GM12878 (cell line): ENCODE results near the gene BICDL2.

Source experiments
- EZH2 ChIP-seq: IDR thresholded peaks from 2 replicates; pipeline ENCODE4 v1.6.1; 2012; ENCODE audit warnings: low read depth, mild to moderate bottlenecking, control low read depth, inconsistent platforms, low read length, borderline replicate concordance; ENCODE audit not compliant: control insufficient read depth
- HDAC2 ChIP-seq: fragments of 200-600 bp; sonication (generic); IDR thresholded peaks from 2 replicates; pipeline ENCODE4 v1.6.1; 2017
- NBN ChIP-seq: fragments of 450-650 bp; IDR thresholded peaks from 2 replicates; pipeline ENCODE4 v1.6.1; 2016
- SUZ12 ChIP-seq: fragments of 200-600 bp; sonication (generic); IDR thresholded peaks from one replicate; pipeline ENCODE4 v1.6.1; 2018; ENCODE audit warnings: antibody characterized with exemption, mild to moderate bottlenecking; ENCODE audit not compliant: unreplicated experiment
- TCF7 ChIP-seq: IDR thresholded peaks from 2 replicates; pipeline ENCODE4 v1.6.1; 2014; ENCODE audit warnings: antibody characterized with exemption, borderline replicate concordance
- TF ChIP-seq, protein P1 (sequence below), 3 experiments: IDR thresholded peaks in 2 of 3; conservative IDR thresholded peaks in 1 of 3; 2 replicates each; pipeline ENCODE4 v1.5.1; 2011; ENCODE audit warnings: low read depth in 3 of 3, low read length in 3 of 3, mild to moderate bottlenecking in 3 of 3, control low read depth in 2 of 3, moderate library complexity in 2 of 3, inconsistent platforms in 1 of 3, mixed read lengths in 1 of 3; ENCODE audit not compliant: control insufficient read depth in 2 of 3, insufficient read depth in 1 of 3; ENCODE audit errors: extremely low read depth in 1 of 3

DNA sequence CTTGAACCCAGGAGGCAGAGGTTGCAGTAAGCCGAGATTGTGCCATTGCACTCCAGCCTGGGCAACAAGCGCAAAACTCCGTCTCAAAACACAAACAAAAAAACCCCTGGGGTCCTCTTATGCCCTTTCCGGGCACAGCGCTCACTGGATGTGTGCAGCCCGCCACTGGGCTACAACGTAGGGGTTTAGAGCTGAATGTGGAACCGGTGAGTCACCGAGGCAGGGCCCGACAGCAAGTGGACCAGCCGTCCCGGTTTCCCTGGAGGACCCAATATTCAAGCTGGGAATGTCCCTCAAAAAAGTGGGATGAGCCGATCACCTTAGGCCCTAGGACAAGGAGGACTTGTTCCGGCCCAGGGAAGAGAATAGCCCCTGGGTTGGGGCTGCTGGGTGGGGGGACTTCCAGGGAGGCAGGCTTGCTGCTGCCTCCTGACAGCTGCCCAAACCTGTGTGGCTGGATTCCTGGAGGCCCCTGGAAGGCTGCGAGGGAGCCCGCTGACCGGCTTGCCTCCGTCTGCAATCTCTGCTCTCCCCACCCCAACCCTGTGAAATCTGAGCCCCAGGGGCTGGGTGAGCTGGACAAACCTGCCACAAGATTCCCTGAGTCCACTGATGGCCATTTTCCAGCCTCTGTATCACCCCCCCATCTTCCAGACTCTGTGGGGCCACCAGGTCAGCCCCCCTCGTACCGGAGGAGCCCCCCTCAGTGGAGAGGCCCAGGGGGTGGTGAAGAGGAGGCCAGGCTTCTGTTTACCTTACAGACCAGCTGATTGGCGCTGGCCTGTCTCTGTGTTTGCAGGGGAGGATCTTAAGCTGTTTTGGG, 27.0 kb downstream of the BICDL2 start:
- TF ChIP-seq HDAC2 (no peak), TCF7 (no peak), NBN (no peak), SUZ12 (no peak), EZH2 (no peak)
- TF ChIP-seq, protein P1, sequence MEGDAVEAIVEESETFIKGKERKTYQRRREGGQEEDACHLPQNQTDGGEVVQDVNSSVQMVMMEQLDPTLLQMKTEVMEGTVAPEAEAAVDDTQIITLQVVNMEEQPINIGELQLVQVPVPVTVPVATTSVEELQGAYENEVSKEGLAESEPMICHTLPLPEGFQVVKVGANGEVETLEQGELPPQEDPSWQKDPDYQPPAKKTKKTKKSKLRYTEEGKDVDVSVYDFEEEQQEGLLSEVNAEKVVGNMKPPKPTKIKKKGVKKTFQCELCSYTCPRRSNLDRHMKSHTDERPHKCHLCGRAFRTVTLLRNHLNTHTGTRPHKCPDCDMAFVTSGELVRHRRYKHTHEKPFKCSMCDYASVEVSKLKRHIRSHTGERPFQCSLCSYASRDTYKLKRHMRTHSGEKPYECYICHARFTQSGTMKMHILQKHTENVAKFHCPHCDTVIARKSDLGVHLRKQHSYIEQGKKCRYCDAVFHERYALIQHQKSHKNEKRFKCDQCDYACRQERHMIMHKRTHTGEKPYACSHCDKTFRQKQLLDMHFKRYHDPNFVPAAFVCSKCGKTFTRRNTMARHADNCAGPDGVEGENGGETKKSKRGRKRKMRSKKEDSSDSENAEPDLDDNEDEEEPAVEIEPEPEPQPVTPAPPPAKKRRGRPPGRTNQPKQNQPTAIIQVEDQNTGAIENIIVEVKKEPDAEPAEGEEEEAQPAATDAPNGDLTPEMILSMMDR (IDR thresholded peaks at IDR 0.05 in 2 of 3, conservative IDR thresholded peaks at IDR 0.05 in 1 of 3; ENCODE audit: control insufficient read depth in 2 of 3, extremely low read depth in 1 of 3, insufficient read depth in 1 of 3, low read depth in 3 of 3, low read length in 3 of 3): no peak
